IMR-90 (cell line): ENCODE data around the gene PODNL1. TPM values are rescaled to one million over a fixed set of nuclear protein-coding genes. Genes with fewer than 3 reads are reported as not detected.

Experiments used
- ATAC-seq: fragments of 200-7000 bp; cut with Tn5 transposase; 2 replicates; pipeline ENCODE4 v1.9.1; 2020; ENCODE audit warnings: low read depth, mild to moderate bottlenecking, moderate library complexity
- BruUV-seq: library from RNA; stranded (reverse); fragments of 400-500 nt; replicated peaks from 2 replicates; lab custom pipeline; 2021; lab: Mats Ljungman, UMichigan
- CTCF ChIA-PET: fragments of 300-600 bp; formaldehyde crosslinking; extraction: SDS; loops from one replicate; lab custom pipeline; 2021; ENCODE audit warnings: antibody characterized with exemption; lab: Yijun Ruan, JAX
- POLR2A ChIA-PET: fragments of 300-600 bp; sonication (Branson Sonifier 250); formaldehyde crosslinking; loops from one replicate; lab custom pipeline; 2022; ENCODE audit warnings: antibody characterized with exemption; ENCODE audit not compliant: unreplicated experiment; lab: Charles Lee
- DNase-seq: peaks from one replicate; pipeline ENCODE4 v3.0.0; 2013
- H2AFZ ChIP-seq: replicated peaks from 2 replicates; pipeline ENCODE3; 2013; ENCODE audit warnings: low read length, mild to moderate bottlenecking; ENCODE audit not compliant: poor library complexity
- H2AK5ac ChIP-seq: 2 replicates; pipeline ENCODE4 v1.6.1; 2013; ENCODE audit warnings: low read depth, low read length, inconsistent platforms
- H2AK9ac ChIP-seq: replicated peaks from 2 replicates; pipeline ENCODE3; 2013; ENCODE audit warnings: mild to moderate bottlenecking, low read depth, low read length, moderate library complexity; ENCODE audit not compliant: poor library complexity
- H2BK120ac ChIP-seq: 2 replicates; pipeline ENCODE4 v1.6.1; 2013; ENCODE audit warnings: low read depth, low read length, inconsistent platforms
- H2BK15ac ChIP-seq: 3 replicates; pipeline ENCODE4 v1.6.1; 2013; ENCODE audit warnings: low read depth, low read length, inconsistent platforms
- H2BK20ac ChIP-seq: 2 replicates; pipeline ENCODE4 v1.6.1; 2013; ENCODE audit warnings: low read depth, mild to moderate bottlenecking, inconsistent platforms, low read length, moderate library complexity
- H2BK5ac ChIP-seq: 2 replicates; pipeline ENCODE4 v1.6.1; 2013; ENCODE audit warnings: mild to moderate bottlenecking, low read depth, low read length, inconsistent platforms; ENCODE audit not compliant: poor library complexity, severe bottlenecking
- H3K14ac ChIP-seq: replicated peaks from 2 replicates; pipeline ENCODE4 v1.6.1; 2013; ENCODE audit warnings: low read depth, low read length, inconsistent platforms
- H3K18ac ChIP-seq: 2 replicates; pipeline ENCODE4 v1.6.1; 2013; ENCODE audit warnings: low read depth, low read length, control low read depth
- H3K23ac ChIP-seq: 2 replicates; pipeline ENCODE4 v1.6.1; 2013; ENCODE audit warnings: low read depth, low read length, inconsistent platforms
- H3K27ac ChIP-seq: 2 replicates; pipeline ENCODE4 v1.5.1; 2013; ENCODE audit warnings: mild to moderate bottlenecking, control low read depth, low read length; ENCODE audit not compliant: insufficient read depth
- H3K27me3 ChIP-seq: 2 replicates; pipeline ENCODE4 v1.6.1; 2013; ENCODE audit warnings: low read length; ENCODE audit not compliant: control insufficient read depth, insufficient read depth
- H3K36me3 ChIP-seq: 2 replicates; pipeline ENCODE4 v1.6.1; 2013; ENCODE audit warnings: low read length, mixed read lengths; ENCODE audit not compliant: control insufficient read depth, insufficient read depth
- H3K4ac ChIP-seq: 2 replicates; pipeline ENCODE4 v1.6.1; 2013; ENCODE audit warnings: low read depth, low read length, inconsistent platforms
- H3K4me1 ChIP-seq: 2 replicates; pipeline ENCODE4 v1.6.1; 2013; ENCODE audit warnings: low read length, mixed read lengths; ENCODE audit not compliant: control insufficient read depth, insufficient read depth
- H3K4me2 ChIP-seq: 2 replicates; pipeline ENCODE4 v1.6.1; 2013; ENCODE audit warnings: low read depth, mild to moderate bottlenecking, control low read depth, low read length, moderate library complexity
- H3K4me3 ChIP-seq: 2 replicates; pipeline ENCODE4 v1.5.1; 2013; ENCODE audit warnings: low read depth, mild to moderate bottlenecking, control low read depth, low read length, moderate library complexity; ENCODE audit not compliant: insufficient read depth
- H3K56ac ChIP-seq: 2 replicates; pipeline ENCODE4 v1.6.1; 2013; ENCODE audit warnings: low read length, inconsistent platforms; ENCODE audit not compliant: insufficient read depth; ENCODE audit errors: extremely low read depth
- H3K79me1 ChIP-seq, 2 experiments: 2 replicates each; pipeline ENCODE4 v1.6.1; 2013; ENCODE audit warnings: low read length in 2 of 2, inconsistent platforms in 1 of 2, low read depth in 1 of 2
- H3K9ac ChIP-seq: 2 replicates; pipeline ENCODE4 v1.6.1; 2013; ENCODE audit warnings: low read depth, low read length, control low read depth
- H3K9me1 ChIP-seq: 2 replicates; pipeline ENCODE4 v1.6.1; 2013; ENCODE audit warnings: low read length, inconsistent platforms; ENCODE audit not compliant: insufficient read depth
- H3K9me3 ChIP-seq: 2 replicates; pipeline ENCODE4 v1.6.1; 2013; ENCODE audit warnings: low read length; ENCODE audit not compliant: control insufficient read depth, insufficient read depth
- H4K20me1 ChIP-seq: 2 replicates; pipeline ENCODE4 v1.6.1; 2013; ENCODE audit warnings: low read length, inconsistent platforms; ENCODE audit not compliant: insufficient read depth
- H4K5ac ChIP-seq: 2 replicates; pipeline ENCODE4 v1.6.1; 2013; ENCODE audit warnings: mild to moderate bottlenecking, low read depth, low read length, control low read depth
- H4K8ac ChIP-seq, 2 experiments: 2 replicates each; pipeline ENCODE4 v1.6.1; 2013; ENCODE audit warnings: low read depth in 2 of 2, low read length in 2 of 2, control low read depth in 1 of 2, inconsistent platforms in 1 of 2
- H4K91ac ChIP-seq: 2 replicates; pipeline ENCODE4 v1.6.1; 2013; ENCODE audit warnings: low read depth, low read length, inconsistent platforms; ENCODE audit not compliant: insufficient read depth
- BHLHE40 ChIP-seq: fragments of 150-350 bp; IDR thresholded peaks from 2 replicates; pipeline ENCODE4 v1.6.1; 2016; ENCODE audit warnings: mild to moderate bottlenecking, low read depth, low read length
- CEBPB ChIP-seq: IDR thresholded peaks from 2 replicates; pipeline ENCODE4 v1.6.1; 2012; ENCODE audit warnings: low read depth, low read length, improper control_type of control experiment
- CHD1 ChIP-seq: IDR thresholded peaks from 2 replicates; pipeline ENCODE4 v1.6.1; 2012; ENCODE audit warnings: low read depth, low read length, improper control_type of control experiment
- ELK1 ChIP-seq: fragments of 150-350 bp; IDR thresholded peaks from 2 replicates; pipeline ENCODE4 v1.6.1; 2016; ENCODE audit warnings: low read depth, mild to moderate bottlenecking, low read length, moderate library complexity, borderline replicate concordance
- FOS ChIP-seq: fragments of 150-350 bp; IDR thresholded peaks from 2 replicates; pipeline ENCODE4 v1.6.1; 2016; ENCODE audit warnings: low read depth, low read length
- MAFK ChIP-seq: IDR thresholded peaks from 2 replicates; pipeline ENCODE4 v1.6.1; 2012; ENCODE audit warnings: low read depth, low read length, improper control_type of control experiment
- MAZ ChIP-seq: IDR thresholded peaks from 2 replicates; pipeline ENCODE4 v1.6.1; 2012; ENCODE audit warnings: low read depth, mild to moderate bottlenecking, low read length, improper control_type of control experiment, moderate library complexity, borderline replicate concordance
- MXI1 ChIP-seq: IDR thresholded peaks from 2 replicates; pipeline ENCODE4 v1.6.1; 2012; ENCODE audit warnings: low read depth, mild to moderate bottlenecking, low read length, moderate library complexity, borderline replicate concordance
- NFE2L2 ChIP-seq: fragments of 150-350 bp; IDR thresholded peaks from 2 replicates; pipeline ENCODE4 v1.6.1; 2016; ENCODE audit warnings: low read depth, mild to moderate bottlenecking, low read length
- POLR2A ChIP-seq: IDR thresholded peaks from 2 replicates; pipeline ENCODE4 v1.6.1; 2012; ENCODE audit warnings: mild to moderate bottlenecking, low read depth, low read length
- RAD21 ChIP-seq: IDR thresholded peaks from 2 replicates; pipeline ENCODE4 v1.6.1; 2012; ENCODE audit warnings: low read length, improper control_type of control experiment
- RCOR1 ChIP-seq: IDR thresholded peaks from 2 replicates; pipeline ENCODE4 v1.6.1; 2012; ENCODE audit warnings: mild to moderate bottlenecking, low read length, improper control_type of control experiment; ENCODE audit not compliant: insufficient replicate concordance
- RFX5 ChIP-seq: IDR thresholded peaks from 2 replicates; pipeline ENCODE4 v1.8.0; 2012; ENCODE audit warnings: low read depth, mild to moderate bottlenecking, low read length, moderate library complexity
- SMC3 ChIP-seq: fragments of 150-350 bp; IDR thresholded peaks from 2 replicates; pipeline ENCODE4 v1.6.1; 2016; ENCODE audit warnings: low read depth, mild to moderate bottlenecking, antibody characterized with exemption, low read length, moderate library complexity
- USF2 ChIP-seq: fragments of 150-350 bp; IDR thresholded peaks from 2 replicates; pipeline ENCODE4 v1.6.1; 2017; ENCODE audit warnings: mild to moderate bottlenecking, antibody characterized with exemption, low read length, low read depth
- WGBS, 2 experiments: methylation state at CpG; one replicate each; pipeline versions ENCODE4 v1.1.5 to v1.1.7; 2013; ENCODE audit warnings: missing lambda C conversion rate in 2 of 2; ENCODE audit not compliant: insufficient read length in 1 of 2; ENCODE audit errors: extremely low coverage in 2 of 2; 5-methylcytosine and 5-hydroxymethylcytosine counted together
- dilution Hi-C: fragments of 300-500 bp; cut with HindIII; formaldehyde crosslinking; loops from one replicate; pipeline ENCODE4 v1.14.3; 2018; ENCODE audit warnings: low sequenced_read_pairs; ENCODE audit not compliant: unreplicated experiment
- in situ Hi-C: fragments of 300-500 bp; cut with MboI; formaldehyde crosslinking; loops from 3 replicates; pipeline ENCODE4 v1.14.3; 2019; ENCODE audit warnings: low sequenced_read_pairs, inconsistent platforms, mixed read lengths
- intact Hi-C: fragments of 100-400 bp; cut with micrococcal nuclease; formaldehyde crosslinking; loops from 2 replicates; pipeline ENCODE4 v1.10.0; 2022
- polyA plus RNA-seq, 3 experiments: library from polyadenylated mRNA; depleted of rRNA; stranded (reverse); fragments of >200 nt; gene quantifications; 2 replicates each; pipeline ENCODE4 v1.2.3, GENCODE V29; 2012; ENCODE audit warnings: low replicate concordance in 1 of 3
- total RNA-seq: library from RNA; depleted of rRNA; stranded (reverse); fragments of >200 nt; gene quantifications from 2 replicates; pipeline ENCODE4 v1.2.3, GENCODE V29; 2012
- TF ChIP-seq, protein P1 (sequence below): conservative IDR thresholded peaks from 2 replicates; pipeline ENCODE4 v1.5.1; 2012; ENCODE audit warnings: mild to moderate bottlenecking, low read depth, low read length, improper control_type of control experiment

The PODNL1 gene
- total and polyA plus RNA-seq, 2 of the 4 experiments (the other 2 are of a cell fraction): under 0.01 to 2.4 TPM

DNA sequence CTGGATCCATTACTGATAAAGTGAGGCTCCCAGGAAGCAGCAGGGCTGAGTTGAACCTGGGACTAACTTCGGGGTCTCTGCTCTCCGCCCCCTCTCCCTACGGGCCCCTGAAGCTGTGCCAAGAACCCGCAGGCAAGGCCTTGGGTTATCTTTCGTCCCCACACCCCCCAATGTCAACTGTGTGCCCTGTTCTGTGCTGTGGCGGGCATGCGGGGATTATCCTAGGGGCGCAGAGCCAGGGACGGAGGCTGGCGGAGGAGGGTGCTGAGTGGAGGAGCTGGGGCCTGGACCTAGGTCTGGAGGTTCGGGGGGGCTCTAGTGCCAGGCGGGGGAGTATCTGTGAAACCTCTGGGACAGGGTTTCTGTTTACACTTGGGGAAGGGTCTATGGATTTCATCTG is 41.5 kb upstream of the PODNL1 start:
- intact Hi-C loops: no loop called here
- H3K79me1 ChIP-seq: no peaks in the 10 kb centered on the region
- dilution Hi-C loops: no loop called here
- H2BK15ac ChIP-seq: no peak overlapping the region
- BruUV-seq: no TSS peak
- no CpG with 5 or more reads among the region's 12 CpGs for WGBS, 2 experiments
- no peak overlapping the region for H3K4me3 ChIP-seq
- no peaks in the 10 kb centered on the region for H3K27me3 ChIP-seq
- no peak overlapping the region for H4K91ac ChIP-seq
- TF ChIP-seq USF2 (no peak), BHLHE40 (no peak), CEBPB (no peak), RCOR1 (no peak), RAD21 (no peak), FOS (no peak), MXI1 (no peak), POLR2A (no peak), RFX5 (no peak), MAFK (no peak), NFE2L2 (no peak), CHD1 (no peak), SMC3 (no peak), MAZ (no peak), ELK1 (no peak)
- TF ChIP-seq, protein P1, sequence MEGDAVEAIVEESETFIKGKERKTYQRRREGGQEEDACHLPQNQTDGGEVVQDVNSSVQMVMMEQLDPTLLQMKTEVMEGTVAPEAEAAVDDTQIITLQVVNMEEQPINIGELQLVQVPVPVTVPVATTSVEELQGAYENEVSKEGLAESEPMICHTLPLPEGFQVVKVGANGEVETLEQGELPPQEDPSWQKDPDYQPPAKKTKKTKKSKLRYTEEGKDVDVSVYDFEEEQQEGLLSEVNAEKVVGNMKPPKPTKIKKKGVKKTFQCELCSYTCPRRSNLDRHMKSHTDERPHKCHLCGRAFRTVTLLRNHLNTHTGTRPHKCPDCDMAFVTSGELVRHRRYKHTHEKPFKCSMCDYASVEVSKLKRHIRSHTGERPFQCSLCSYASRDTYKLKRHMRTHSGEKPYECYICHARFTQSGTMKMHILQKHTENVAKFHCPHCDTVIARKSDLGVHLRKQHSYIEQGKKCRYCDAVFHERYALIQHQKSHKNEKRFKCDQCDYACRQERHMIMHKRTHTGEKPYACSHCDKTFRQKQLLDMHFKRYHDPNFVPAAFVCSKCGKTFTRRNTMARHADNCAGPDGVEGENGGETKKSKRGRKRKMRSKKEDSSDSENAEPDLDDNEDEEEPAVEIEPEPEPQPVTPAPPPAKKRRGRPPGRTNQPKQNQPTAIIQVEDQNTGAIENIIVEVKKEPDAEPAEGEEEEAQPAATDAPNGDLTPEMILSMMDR: no peak
- no peak overlapping the region for H2AK9ac ChIP-seq
- H3K4ac ChIP-seq: no peak overlapping the region
- no peak overlapping the region for H3K4me2 ChIP-seq
- no peak overlapping the region for H4K5ac ChIP-seq
- H3K56ac ChIP-seq: no peak overlapping the region
- H2AFZ ChIP-seq: no peak overlapping the region
- no peak overlapping the region for H2BK5ac ChIP-seq
- no peak overlapping the region for H2AK5ac ChIP-seq
- ATAC-seq: no peak
- H3K14ac ChIP-seq: no peak overlapping the region
- POLR2A ChIA-PET: no interaction called here
- DNase-seq: no peak
- no peak overlapping the region for H4K8ac ChIP-seq
- H3K27ac ChIP-seq: no peak overlapping the region
- H3K4me1 ChIP-seq: no peaks in the 10 kb centered on the region
- no peaks in the 10 kb centered on the region for H3K9me1 ChIP-seq
- CTCF ChIA-PET: no interaction called here
- peaks cover 9% of the 10 kb centered on the region; the same call in 1 of the 2 replicates for H3K36me3 ChIP-seq
- in situ Hi-C loops: no loop called here
- no peak overlapping the region for H2BK120ac ChIP-seq
- H2BK20ac ChIP-seq: no peak overlapping the region
- H3K18ac ChIP-seq: no peak overlapping the region
- no peaks in the 10 kb centered on the region for H3K9me3 ChIP-seq
- no peaks in the 10 kb centered on the region for H4K20me1 ChIP-seq
- H3K9ac ChIP-seq: no peak overlapping the region
- no peak overlapping the region for H3K23ac ChIP-seq
